C4-2B (cell line): ENCODE measurements around the gene HES7.

Experiments used
- H3K27ac ChIP-seq: fragments of 450-650 bp; 2 replicates; pipeline ENCODE4 v1.5.1; 2017
- ZFX ChIP-seq: fragments of 450-650 bp; IDR thresholded peaks from 2 replicates; pipeline ENCODE4 v1.6.1; 2017
- TF ChIP-seq, protein P1 (sequence below): fragments of 450-650 bp; conservative IDR thresholded peaks from 2 replicates; pipeline ENCODE4 v1.5.1; 2017; ENCODE audit warnings: mild to moderate bottlenecking

Gene HES7

DNA sequence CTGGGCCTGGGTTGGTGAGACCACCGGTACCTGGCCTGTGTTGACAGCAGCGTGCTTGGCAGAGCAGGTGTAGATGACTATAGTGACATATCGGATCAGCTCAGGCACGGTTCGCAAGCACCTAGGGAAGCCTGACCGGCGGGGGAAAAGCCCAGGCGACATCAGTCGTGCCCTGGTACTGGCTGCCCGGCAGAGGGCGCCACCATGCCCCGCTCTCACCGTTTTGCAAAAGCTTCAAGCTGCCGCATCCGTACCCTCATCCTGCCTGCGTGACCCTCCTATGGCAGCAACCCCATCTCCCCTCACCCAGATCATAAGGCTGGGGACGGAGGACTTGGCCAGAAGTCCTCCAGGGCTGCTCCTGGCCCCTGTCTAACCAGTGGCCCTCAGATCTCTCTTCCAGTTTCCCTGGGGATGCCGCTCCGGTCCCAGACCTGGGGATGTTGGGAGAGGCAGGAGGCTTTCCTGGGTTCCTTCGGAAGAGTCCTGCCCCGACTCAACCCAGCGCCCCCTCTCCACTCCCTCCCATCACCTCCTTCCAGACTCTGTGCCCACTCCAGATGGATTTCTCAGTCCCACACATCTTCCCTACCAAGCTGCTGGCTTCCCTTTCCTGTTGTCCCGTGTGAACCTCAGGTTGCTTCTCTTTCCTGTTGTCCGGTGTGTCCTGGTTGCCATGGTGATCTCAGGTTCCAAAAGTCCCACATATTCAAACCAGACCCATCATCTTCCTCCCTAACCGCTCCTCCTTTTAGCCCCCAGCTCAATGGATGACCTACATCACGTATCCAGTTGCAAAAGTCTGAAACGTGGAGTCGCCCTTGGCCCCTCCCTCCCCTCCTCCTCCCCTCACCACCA, 50.0 kb downstream of the HES7 start:
- TF ChIP-seq ZFX, result no peak
- TF ChIP-seq, protein P1, sequence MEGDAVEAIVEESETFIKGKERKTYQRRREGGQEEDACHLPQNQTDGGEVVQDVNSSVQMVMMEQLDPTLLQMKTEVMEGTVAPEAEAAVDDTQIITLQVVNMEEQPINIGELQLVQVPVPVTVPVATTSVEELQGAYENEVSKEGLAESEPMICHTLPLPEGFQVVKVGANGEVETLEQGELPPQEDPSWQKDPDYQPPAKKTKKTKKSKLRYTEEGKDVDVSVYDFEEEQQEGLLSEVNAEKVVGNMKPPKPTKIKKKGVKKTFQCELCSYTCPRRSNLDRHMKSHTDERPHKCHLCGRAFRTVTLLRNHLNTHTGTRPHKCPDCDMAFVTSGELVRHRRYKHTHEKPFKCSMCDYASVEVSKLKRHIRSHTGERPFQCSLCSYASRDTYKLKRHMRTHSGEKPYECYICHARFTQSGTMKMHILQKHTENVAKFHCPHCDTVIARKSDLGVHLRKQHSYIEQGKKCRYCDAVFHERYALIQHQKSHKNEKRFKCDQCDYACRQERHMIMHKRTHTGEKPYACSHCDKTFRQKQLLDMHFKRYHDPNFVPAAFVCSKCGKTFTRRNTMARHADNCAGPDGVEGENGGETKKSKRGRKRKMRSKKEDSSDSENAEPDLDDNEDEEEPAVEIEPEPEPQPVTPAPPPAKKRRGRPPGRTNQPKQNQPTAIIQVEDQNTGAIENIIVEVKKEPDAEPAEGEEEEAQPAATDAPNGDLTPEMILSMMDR, result peak; percentile 97
- H3K27ac ChIP-seq, result no peak overlapping the region

DNA sequence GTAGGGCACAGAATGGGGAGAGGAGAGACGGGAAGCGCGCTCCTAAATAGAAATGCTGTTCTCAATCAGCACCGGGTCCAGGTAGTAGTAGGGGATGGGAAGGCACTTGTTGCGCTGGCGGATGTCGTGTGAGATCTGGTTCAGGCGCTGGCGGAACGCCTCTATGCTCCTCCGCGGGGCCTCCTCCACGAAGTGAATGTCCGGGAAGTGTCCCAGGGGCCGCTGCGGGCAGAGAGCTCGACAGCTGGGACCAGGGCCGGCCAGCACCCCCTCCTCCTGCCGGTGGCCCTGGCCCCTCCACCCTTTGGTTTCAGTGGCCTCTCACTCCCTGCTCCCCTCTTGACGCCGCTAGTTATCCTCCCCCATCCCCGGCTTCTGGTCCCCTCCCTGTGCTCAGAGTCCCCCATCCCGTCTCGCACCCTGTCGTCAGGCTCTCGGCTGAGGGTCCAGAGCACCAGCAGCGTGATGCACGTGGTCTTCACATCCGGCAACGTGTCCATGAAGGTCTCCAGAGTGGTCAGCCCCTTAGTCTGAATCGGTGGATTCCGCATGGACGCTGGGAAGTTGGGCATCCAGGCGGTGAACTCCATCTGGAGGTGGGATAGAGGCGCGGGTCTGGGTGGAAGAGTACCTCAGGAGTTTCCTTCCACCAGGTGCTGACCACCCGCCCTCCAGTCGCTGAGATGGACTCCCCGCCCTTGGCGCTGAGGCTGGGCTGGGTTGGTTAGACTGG, 51.0 kb downstream of the HES7 start:
- no peak for TF ChIP-seq ZFX
- TF ChIP-seq, protein P1, result no peak
- no peak overlapping the region for H3K27ac ChIP-seq

DNA sequence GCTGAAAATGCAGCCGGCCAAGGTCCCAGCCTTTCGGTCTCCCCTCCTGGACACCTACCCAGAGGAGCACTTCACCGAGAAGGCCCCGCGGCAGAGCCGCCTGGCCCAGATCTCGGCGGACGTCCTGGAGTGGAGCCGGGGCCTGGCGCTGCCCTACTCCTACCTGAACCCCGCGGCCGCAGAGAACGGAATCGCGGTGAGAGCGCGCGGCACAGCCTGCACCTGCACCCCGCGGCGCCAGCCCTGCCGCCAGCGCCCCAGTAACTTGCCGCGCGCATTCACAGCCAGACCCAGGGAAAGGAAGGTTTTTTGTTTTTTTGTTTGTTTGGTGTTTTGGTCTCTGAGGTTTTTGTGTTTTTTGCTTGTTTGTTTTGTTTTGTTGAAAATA, 51.6 kb downstream of the HES7 start:
- H3K27ac ChIP-seq, result no peak overlapping the region
- TF ChIP-seq, protein P1, result no peak
- no peak for TF ChIP-seq ZFX

DNA sequence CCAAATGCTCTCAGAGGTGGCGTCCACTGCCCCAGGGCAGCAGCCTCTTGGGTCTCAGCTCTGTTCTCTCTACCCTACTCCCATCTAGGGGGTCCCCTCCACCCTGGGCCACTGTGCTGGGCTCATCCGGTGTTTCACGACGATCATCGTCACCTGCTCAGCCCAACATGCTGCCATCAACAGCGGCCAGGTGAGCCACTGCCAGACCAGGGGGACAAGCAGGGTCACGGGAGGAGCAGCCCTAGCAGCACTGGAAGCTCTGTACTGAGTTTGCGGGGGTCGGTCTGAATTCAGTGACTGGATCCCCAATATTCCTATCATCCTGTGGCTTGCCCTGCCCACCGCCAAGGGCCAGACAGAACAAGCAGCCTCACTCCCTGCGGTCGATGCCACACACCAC, 52.4 kb downstream of the HES7 start:
- TF ChIP-seq, protein P1, result no peak
- no peak for TF ChIP-seq ZFX
- no peak overlapping the region for H3K27ac ChIP-seq
